Mesenchymal stem cell (in vitro differentiated cells and primary cell): ENCODE results near the gene APBB1IP.

Experiments
- DNase-seq: peaks from one replicate; pipeline ENCODE4 v3.0.0-alpha.2; 2013
- H2AFZ ChIP-seq: one replicate; pipeline ENCODE4 v1.6.1; 2013; ENCODE audit warnings: low read depth, mild to moderate bottlenecking, control low read depth, inconsistent platforms, low read length, moderate library complexity
- H2AK5ac ChIP-seq: 2 replicates; pipeline ENCODE4 v1.6.1; 2013; ENCODE audit warnings: low read length, moderate library complexity, mild to moderate bottlenecking, inconsistent platforms; ENCODE audit not compliant: severe bottlenecking
- H2BK120ac ChIP-seq: one replicate; pipeline ENCODE4 v1.6.1; 2013; ENCODE audit warnings: low read depth, mild to moderate bottlenecking, inconsistent platforms, low read length, moderate library complexity
- H2BK12ac ChIP-seq, 2 experiments: one replicate each; pipeline ENCODE4 v1.6.1; 2013; ENCODE audit warnings: inconsistent platforms in 2 of 2, low read length in 2 of 2, mild to moderate bottlenecking in 2 of 2, moderate library complexity in 2 of 2, control low read depth in 1 of 2
- H2BK15ac ChIP-seq: one replicate; pipeline ENCODE4 v1.6.1; 2013; ENCODE audit warnings: mild to moderate bottlenecking, low read depth, inconsistent platforms; ENCODE audit not compliant: poor library complexity, severe bottlenecking
- H2BK5ac ChIP-seq: 2 replicates; pipeline ENCODE4 v1.6.1; 2013; ENCODE audit warnings: low read depth, mild to moderate bottlenecking, low read length, control low read depth, inconsistent platforms; ENCODE audit not compliant: poor library complexity, severe bottlenecking
- H3K14ac ChIP-seq, 2 experiments: one replicate each; pipeline ENCODE4 v1.6.1; 2013; ENCODE audit warnings: inconsistent platforms in 2 of 2, low read length in 2 of 2, control low read depth in 1 of 2, mild to moderate bottlenecking in 1 of 2, moderate library complexity in 1 of 2
- H3K18ac ChIP-seq, 2 experiments: one replicate each; pipeline ENCODE4 v1.6.1; 2013; ENCODE audit warnings: inconsistent platforms in 2 of 2, low read length in 2 of 2, control low read depth in 1 of 2, low read depth in 1 of 2, mild to moderate bottlenecking in 1 of 2
- H3K23ac ChIP-seq, 2 experiments: one replicate each; pipeline ENCODE4 v1.6.1; 2013; ENCODE audit warnings: inconsistent platforms in 2 of 2, low read length in 2 of 2, mild to moderate bottlenecking in 2 of 2, moderate library complexity in 2 of 2, control low read depth in 1 of 2
- H3K27ac ChIP-seq: 2 replicates; pipeline ENCODE4 v1.5.1; 2013; ENCODE audit warnings: mild to moderate bottlenecking, moderate library complexity, low read length, control low read depth, inconsistent platforms; ENCODE audit not compliant: poor library complexity, severe bottlenecking
- H3K27me3 ChIP-seq, 2 experiments: 2 replicates each; pipeline versions ENCODE4 v1.6.1 to v1.7.0; 2013; ENCODE audit warnings: low read length in 2 of 2, mild to moderate bottlenecking in 2 of 2, moderate library complexity in 2 of 2, control low read depth in 1 of 2, inconsistent platforms in 1 of 2; ENCODE audit not compliant: control insufficient read depth in 1 of 2, insufficient read depth in 1 of 2
- H3K36me3 ChIP-seq, 2 experiments: 2 replicates each; pipeline versions ENCODE4 v1.6.1 to v1.7.0; 2013; ENCODE audit warnings: low read length in 2 of 2, control low read depth in 1 of 2, inconsistent platforms in 1 of 2, low read depth in 1 of 2, mild to moderate bottlenecking in 1 of 2; ENCODE audit not compliant: insufficient read depth in 2 of 2, control insufficient read depth in 1 of 2
- H3K4ac ChIP-seq, 2 experiments: one replicate each; pipeline ENCODE4 v1.6.1; 2013; ENCODE audit warnings: inconsistent platforms in 2 of 2, low read length in 2 of 2, mild to moderate bottlenecking in 2 of 2, moderate library complexity in 2 of 2, control low read depth in 1 of 2, low read depth in 1 of 2
- H3K4me1 ChIP-seq: 2 replicates; pipeline ENCODE4 v1.6.1; 2013; ENCODE audit warnings: low read depth, low read length, control low read depth; ENCODE audit not compliant: control insufficient read depth, insufficient read depth
- H3K4me2 ChIP-seq: 2 replicates; pipeline ENCODE4 v1.6.1; 2013; ENCODE audit warnings: low read length, mild to moderate bottlenecking, inconsistent platforms; ENCODE audit not compliant: poor library complexity, severe bottlenecking
- H3K4me3 ChIP-seq, 2 experiments: 2 replicates each; pipeline versions ENCODE4 v1.5.1 to v1.7.0; 2013; ENCODE audit warnings: low read length in 2 of 2, mild to moderate bottlenecking in 2 of 2, control low read depth in 1 of 2, low read depth in 1 of 2; ENCODE audit not compliant: insufficient read depth in 1 of 2
- H3K79me1 ChIP-seq: replicated peaks from 2 replicates; pipeline ENCODE4 v1.6.1; 2013; ENCODE audit warnings: mild to moderate bottlenecking, control low read depth, low read length, inconsistent platforms; ENCODE audit not compliant: poor library complexity, severe bottlenecking
- H3K9ac ChIP-seq: 2 replicates; pipeline ENCODE4 v1.7.0; 2013; ENCODE audit warnings: mild to moderate bottlenecking, low read length, moderate library complexity
- H3K9me3 ChIP-seq: 2 replicates; pipeline ENCODE4 v1.7.0; 2013; ENCODE audit warnings: mild to moderate bottlenecking, low read length; ENCODE audit not compliant: control insufficient read depth
- H4K8ac ChIP-seq: one replicate; pipeline ENCODE4 v1.6.1; 2013; ENCODE audit warnings: inconsistent platforms, mild to moderate bottlenecking, low read length, moderate library complexity
- H4K91ac ChIP-seq: one replicate; pipeline ENCODE4 v1.6.1; 2013; ENCODE audit warnings: mild to moderate bottlenecking, low read length, inconsistent platforms
- WGBS: methylation state at CpG from one replicate; pipeline ENCODE4 v1.1.7; 2013; ENCODE audit warnings: mixed read lengths; 5-methylcytosine and 5-hydroxymethylcytosine counted together

The APBB1IP gene

DNA sequence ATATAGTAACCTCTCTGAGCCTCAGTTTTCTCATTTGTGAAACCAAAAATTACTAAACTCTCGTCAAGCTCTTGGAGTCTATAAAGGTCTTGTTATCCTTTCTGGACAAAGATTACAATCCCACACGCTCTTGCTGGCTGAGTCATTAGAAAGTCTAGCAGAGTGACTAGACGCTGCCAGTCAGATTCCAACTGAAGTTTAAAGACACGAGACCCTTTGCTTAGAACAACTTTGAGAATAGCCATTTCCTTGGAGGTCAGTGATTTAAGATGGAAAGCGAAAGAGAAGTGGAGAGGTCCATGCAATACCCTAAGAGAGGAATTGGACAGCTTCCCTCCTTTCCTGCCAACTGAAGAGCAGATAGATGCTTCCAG lies 119.5 kb downstream of the APBB1IP start:
- Histone ChIP-seq H2AK5ac (no peak overlapping the region), H3K9ac (peak overlapping the region; percentile 85), H3K4ac (no peak overlapping the region), H3K23ac (no peak overlapping the region), H3K18ac (no peak overlapping the region), H2BK12ac (no peak overlapping the region), H2BK5ac (no peak overlapping the region), H4K91ac (no peak overlapping the region), H3K27ac (no peak overlapping the region), H2BK120ac (no peak overlapping the region), H3K27me3 (peaks cover 0 to 4% of the 10 kb centered on the region in 2 experiments), H3K36me3 (peaks cover 0 to 42% of the 10 kb centered on the region in 2 experiments), H3K79me1 (no peaks in the 10 kb centered on the region), H3K9me3 (no peaks in the 10 kb centered on the region), H3K4me1 (no peaks in the 10 kb centered on the region), H3K4me2 (no peak overlapping the region), H4K8ac (no peak overlapping the region), H2BK15ac (no peak overlapping the region), H3K14ac (no peak overlapping the region), H2AFZ (no peak overlapping the region), H3K4me3 (peak overlapping the region in 1 of 2 experiments; percentile 69)
- 69% methylated on average over 5 of the region's 5 CpGs for WGBS
- no peak for DNase-seq

DNA sequence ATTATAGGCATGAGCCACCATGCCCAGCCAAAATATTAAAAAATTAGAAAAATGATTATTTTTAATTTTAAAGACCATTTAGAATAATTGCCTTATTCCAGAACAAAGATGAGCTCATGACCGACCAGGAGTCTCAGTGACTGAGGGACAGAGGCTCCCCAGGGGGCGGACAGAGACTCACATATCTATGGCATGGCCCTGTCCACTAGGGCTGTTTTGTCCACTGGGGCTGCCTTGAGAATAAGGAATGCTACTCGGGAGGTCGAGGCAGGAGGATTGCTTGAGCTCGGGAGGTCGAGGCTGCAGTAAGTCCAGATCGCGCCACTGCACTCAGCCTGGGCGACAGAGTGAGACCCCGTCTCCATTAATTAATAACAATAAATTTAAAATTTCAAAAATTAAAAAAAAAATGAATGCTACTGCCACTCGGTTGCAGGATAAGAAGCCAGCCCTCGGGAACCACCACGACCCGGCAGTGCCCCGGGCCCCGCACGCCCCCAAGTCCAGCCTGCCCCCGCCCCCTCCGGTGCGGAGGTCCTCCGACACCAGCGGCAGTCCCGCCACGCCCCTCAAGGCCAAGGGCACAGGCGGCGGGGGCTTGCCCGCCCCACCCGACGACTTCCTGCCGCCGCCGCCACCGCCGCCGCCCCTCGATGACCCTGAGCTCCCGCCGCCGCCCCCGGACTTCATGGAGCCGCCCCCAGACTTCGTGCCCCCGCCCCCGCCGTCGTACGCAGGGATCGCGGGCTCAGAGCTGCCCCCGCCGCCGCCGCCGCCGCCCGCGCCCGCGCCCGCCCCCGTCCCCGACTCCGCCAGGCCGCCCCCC lies 128.6 kb downstream of the APBB1IP start:
- Histone ChIP-seq H3K4me2 (peak overlapping the region; percentile 74), H3K14ac (no peak overlapping the region), H3K27ac (no peak overlapping the region), H3K4ac (no peak overlapping the region), H3K36me3 (peaks cover 0 to 90% of the 10 kb centered on the region in 2 experiments), H2AK5ac (no peak overlapping the region), H3K27me3 (peaks cover 0 to 13% of the 10 kb centered on the region in 2 experiments), H3K9me3 (peaks cover 12% of the 10 kb centered on the region), H3K79me1 (no peaks in the 10 kb centered on the region), H3K4me1 (peaks cover 2% of the 10 kb centered on the region), H2BK12ac (no peak overlapping the region), H4K8ac (no peak overlapping the region), H4K91ac (no peak overlapping the region), H2BK120ac (no peak overlapping the region), H2AFZ (no peak overlapping the region), H3K23ac (no peak overlapping the region), H3K9ac (no peak overlapping the region), H2BK5ac (no peak overlapping the region), H3K4me3 (peak overlapping the region in 1 of 2 experiments; percentile 61), H2BK15ac (no peak overlapping the region), H3K18ac (no peak overlapping the region)
- DNase-seq = no peak
- 7% methylated on average over 46 of the region's 64 CpGs for WGBS

DNA sequence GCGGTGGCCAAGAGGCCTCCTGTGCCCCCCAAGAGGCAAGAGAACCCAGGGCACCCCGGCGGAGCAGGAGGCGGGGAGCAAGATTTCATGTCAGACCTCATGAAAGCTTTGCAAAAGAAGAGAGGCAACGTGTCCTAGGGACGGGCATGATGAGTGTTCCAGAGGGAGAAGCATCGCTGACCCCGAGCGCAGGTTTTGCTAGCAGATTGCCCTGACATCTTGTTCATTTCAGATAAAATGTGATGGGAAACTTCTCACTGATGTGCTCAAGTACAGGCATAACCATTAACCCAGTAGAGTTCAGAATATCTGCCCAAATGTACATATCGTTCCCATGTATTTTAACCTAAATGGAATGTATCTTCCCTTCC lies 129.2 kb downstream of the APBB1IP start:
- Histone ChIP-seq H3K18ac (no peak overlapping the region), H2AK5ac (no peak overlapping the region), H2BK12ac (no peak overlapping the region), H3K27ac (no peak overlapping the region), H3K4me3 (peak overlapping the region in 1 of 2 experiments; percentile 61), H3K14ac (no peak overlapping the region), H3K27me3 (peaks cover 0 to 13% of the 10 kb centered on the region in 2 experiments), H3K9ac (no peak overlapping the region), H3K79me1 (no peaks in the 10 kb centered on the region), H2BK5ac (no peak overlapping the region), H3K9me3 (peaks cover 13% of the 10 kb centered on the region), H2AFZ (no peak overlapping the region), H2BK15ac (no peak overlapping the region), H3K4me1 (peaks cover 2% of the 10 kb centered on the region), H2BK120ac (no peak overlapping the region), H3K4me2 (peak overlapping the region; percentile 69), H3K36me3 (peaks cover 0 to 87% of the 10 kb centered on the region in 2 experiments), H3K4ac (no peak overlapping the region), H3K23ac (no peak overlapping the region), H4K8ac (no peak overlapping the region), H4K91ac (no peak overlapping the region)
- 3% methylated on average over 9 of the region's 10 CpGs for WGBS
- DNase-seq = no peak

DNA sequence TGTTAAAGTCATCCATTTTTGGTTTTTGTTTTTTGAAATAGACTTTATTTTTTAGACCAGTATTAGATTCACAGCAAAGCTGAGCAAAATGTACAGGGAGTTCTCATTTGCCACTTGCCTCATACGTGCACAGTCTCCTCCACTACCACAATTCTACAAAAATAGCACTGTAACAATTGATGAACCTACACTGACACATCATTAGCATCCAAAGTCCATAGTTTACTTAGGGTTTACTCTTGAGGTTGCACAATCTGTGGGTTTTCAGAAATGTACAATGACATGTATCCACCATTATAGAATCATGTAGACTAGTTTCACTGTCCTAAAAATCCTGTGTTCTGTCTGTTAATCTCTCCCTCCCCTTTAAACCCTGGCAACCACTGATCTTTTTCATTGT lies 133.5 kb downstream of the APBB1IP start:
- H3K36me3 ChIP-seq = peaks cover 0 to 50% of the 10 kb centered on the region in 2 experiments
- no peak overlapping the region for H3K14ac ChIP-seq
- 40% methylated on average over 1 of the region's 1 CpG for WGBS
- no peak overlapping the region for H3K4me2 ChIP-seq
- no peaks in the 10 kb centered on the region for H3K79me1 ChIP-seq
- H4K8ac ChIP-seq = no peak overlapping the region
- H4K91ac ChIP-seq = no peak overlapping the region
- H2BK15ac ChIP-seq = no peak overlapping the region
- no peak overlapping the region for H3K18ac ChIP-seq
- no peak overlapping the region for H3K23ac ChIP-seq
- H2BK12ac ChIP-seq = no peak overlapping the region
- H2BK120ac ChIP-seq = no peak overlapping the region
- H3K4me3 ChIP-seq = no peak overlapping the region
- H2BK5ac ChIP-seq = no peak overlapping the region
- H2AFZ ChIP-seq = no peak overlapping the region
- H3K4me1 ChIP-seq = peaks cover under 1% of the 10 kb centered on the region
- H2AK5ac ChIP-seq = no peak overlapping the region
- DNase-seq = no peak
- H3K9me3 ChIP-seq = peaks cover 13% of the 10 kb centered on the region
- peaks cover 0 to under 1% of the 10 kb centered on the region in 2 experiments for H3K27me3 ChIP-seq
- no peak overlapping the region for H3K27ac ChIP-seq
- no peak overlapping the region for H3K4ac ChIP-seq
- H3K9ac ChIP-seq = no peak overlapping the region
